K562 treated with DMSO at 1 percent for 48 hours (cell line): ENCODE measurements around the gene TMEM191B. TPM values are rescaled to one million over a fixed set of nuclear protein-coding genes. Genes with fewer than 3 reads are reported as not detected.

Source experiments
- total RNA-seq: library from RNA; unstranded; fragments of 300-600 nt; gene quantifications from 2 replicates; pipeline ENCODE4 v1.2.3, GENCODE V29; 2022; ENCODE audit warnings: low replicate concordance; ENCODE audit errors: extremely low read depth

Gene TMEM191B
- not detected in 2 replicates for total RNA-seq

GRCh38 chr22:18527752-18528596 is at the start of gene TMEM191B:
Gene TMEM191B (plus strand): TSS chr22:18527802. CDS start chr22:18527981, 179 bp downstream.

GRCh38 chr22:18518061-18518460 is 9.5 kb upstream of the TMEM191B start, which contains the start of gene GGTLC3:
Gene GGTLC3 (minus strand): TSS chr22:18518161. CDS start chr22:18517897, 264 bp downstream.

Other genes with a start within 250 kb of the TMEM191B start
- not detected in 2 replicates for gene GGTLC3, start 9.6 kb upstream of the TMEM191B start, total RNA-seq
- not detected in 2 replicates for gene RIMBP3, start 84.1 kb downstream of the TMEM191B start, total RNA-seq